Left lung (tissue), 10 donors: Measurements from ENCODE around the gene GSTT4. TPM values are rescaled to one million over a fixed set of nuclear protein-coding genes. Genes with fewer than 3 reads are reported as not detected.

Experiments used
- ATAC-seq: fragments of 200-7000 bp; cut with Tn5 transposase; one replicate; pipeline ENCODE4 v1.9.1; 2020; ENCODE audit warnings: moderate library complexity
- DNase-seq, 4 donors: peaks; one replicate each; pipeline ENCODE4 v3.0.0-alpha.2; 2013 to 2020
- H3K27ac ChIP-seq, 2 donors: fragments of 200-600 bp; sonication (generic) in 1 of 2; one replicate each; pipeline versions ENCODE4 v1.5.0 to v1.8.0; 2020 to 2021
- H3K27me3 ChIP-seq, 2 donors: fragments of 200-600 bp; sonication (generic) in 1 of 2; one replicate each; pipeline versions ENCODE4 v1.5.0 to v1.8.0; 2020 to 2021
- H3K36me3 ChIP-seq, 2 donors: fragments of 200-600 bp; sonication (generic) in 1 of 2; one replicate each; pipeline versions ENCODE4 v1.5.0 to v1.8.0; 2020 to 2021
- H3K4me1 ChIP-seq, 2 donors: fragments of 200-600 bp; one replicate each; pipeline ENCODE4 v1.8.0; 2021
- H3K4me3 ChIP-seq, 2 donors: fragments of 200-600 bp; sonication (generic) in 1 of 2; one replicate each; pipeline versions ENCODE4 v1.5.0 to v1.8.0; 2020 to 2021; ENCODE audit warnings: mild to moderate bottlenecking in 1 of 2
- H3K9me3 ChIP-seq, 2 donors: fragments of 200-600 bp; sonication (generic) in 1 of 2; one replicate each; pipeline versions ENCODE4 v1.5.0 to v1.8.0; 2020 to 2021
- intact Hi-C, 2 donors: fragments of 100-400 bp; cut with DNase I; formaldehyde crosslinking; loops; one replicate each; pipeline versions ENCODE4 v1.11.2 to v1.14.2; 2022
- polyA plus RNA-seq, 6 donors: library from polyadenylated mRNA; unstranded; fragments of 120-200 nt; gene quantifications; one replicate each; pipeline ENCODE4 v1.2.1, GENCODE V29; 2013; ENCODE audit not compliant: insufficient read length in 6 of 6
- total RNA-seq, 2 donors: library from RNA; stranded (reverse); fragmentation: NEBNext Ultra II Directional; extraction: Animal tissue kit (Norgen Biotek cat#: 25700); gene quantifications; one replicate each; pipeline ENCODE4 v1.2.1, GENCODE V29; 2021
- TF ChIP-seq, protein P1 (sequence below), 2 donors: fragments of 200-600 bp; sonication (generic) in 1 of 2; IDR thresholded peaks; one replicate each; pipeline versions ENCODE4 v1.5.0 to v1.8.0; 2021; ENCODE audit warnings: antibody characterized with exemption in 2 of 2
- donor health status: DM: no; HTN: yes; CAD: no.
- donor health status: DM: no; HTN: no; CAD: no.

Gene GSTT4
- total and polyA plus RNA-seq, 8 donors: 0.07 TPM; not detected in 7

- DNase-seq (no peak), ATAC-seq (no peak)
- Histone ChIP-seq H3K4me1 (no peaks in the 10 kb centered on the region), H3K4me3 (no peak overlapping the region), H3K9me3 (no peaks in the 10 kb centered on the region), H3K36me3 (peaks cover 0 to 77% of the 10 kb centered on the region in 2 donors), H3K27me3 (no peaks in the 10 kb centered on the region), H3K27ac (no peak overlapping the region)
- TF ChIP-seq, protein P1, sequence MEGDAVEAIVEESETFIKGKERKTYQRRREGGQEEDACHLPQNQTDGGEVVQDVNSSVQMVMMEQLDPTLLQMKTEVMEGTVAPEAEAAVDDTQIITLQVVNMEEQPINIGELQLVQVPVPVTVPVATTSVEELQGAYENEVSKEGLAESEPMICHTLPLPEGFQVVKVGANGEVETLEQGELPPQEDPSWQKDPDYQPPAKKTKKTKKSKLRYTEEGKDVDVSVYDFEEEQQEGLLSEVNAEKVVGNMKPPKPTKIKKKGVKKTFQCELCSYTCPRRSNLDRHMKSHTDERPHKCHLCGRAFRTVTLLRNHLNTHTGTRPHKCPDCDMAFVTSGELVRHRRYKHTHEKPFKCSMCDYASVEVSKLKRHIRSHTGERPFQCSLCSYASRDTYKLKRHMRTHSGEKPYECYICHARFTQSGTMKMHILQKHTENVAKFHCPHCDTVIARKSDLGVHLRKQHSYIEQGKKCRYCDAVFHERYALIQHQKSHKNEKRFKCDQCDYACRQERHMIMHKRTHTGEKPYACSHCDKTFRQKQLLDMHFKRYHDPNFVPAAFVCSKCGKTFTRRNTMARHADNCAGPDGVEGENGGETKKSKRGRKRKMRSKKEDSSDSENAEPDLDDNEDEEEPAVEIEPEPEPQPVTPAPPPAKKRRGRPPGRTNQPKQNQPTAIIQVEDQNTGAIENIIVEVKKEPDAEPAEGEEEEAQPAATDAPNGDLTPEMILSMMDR (IDR thresholded peaks at IDR 0.05): no peak
- intact Hi-C loops: no loop called here
Observed at GRCh38 chr22:24039046-24039445, 33.8 kb upstream of the GSTT4 start.

DNA sequence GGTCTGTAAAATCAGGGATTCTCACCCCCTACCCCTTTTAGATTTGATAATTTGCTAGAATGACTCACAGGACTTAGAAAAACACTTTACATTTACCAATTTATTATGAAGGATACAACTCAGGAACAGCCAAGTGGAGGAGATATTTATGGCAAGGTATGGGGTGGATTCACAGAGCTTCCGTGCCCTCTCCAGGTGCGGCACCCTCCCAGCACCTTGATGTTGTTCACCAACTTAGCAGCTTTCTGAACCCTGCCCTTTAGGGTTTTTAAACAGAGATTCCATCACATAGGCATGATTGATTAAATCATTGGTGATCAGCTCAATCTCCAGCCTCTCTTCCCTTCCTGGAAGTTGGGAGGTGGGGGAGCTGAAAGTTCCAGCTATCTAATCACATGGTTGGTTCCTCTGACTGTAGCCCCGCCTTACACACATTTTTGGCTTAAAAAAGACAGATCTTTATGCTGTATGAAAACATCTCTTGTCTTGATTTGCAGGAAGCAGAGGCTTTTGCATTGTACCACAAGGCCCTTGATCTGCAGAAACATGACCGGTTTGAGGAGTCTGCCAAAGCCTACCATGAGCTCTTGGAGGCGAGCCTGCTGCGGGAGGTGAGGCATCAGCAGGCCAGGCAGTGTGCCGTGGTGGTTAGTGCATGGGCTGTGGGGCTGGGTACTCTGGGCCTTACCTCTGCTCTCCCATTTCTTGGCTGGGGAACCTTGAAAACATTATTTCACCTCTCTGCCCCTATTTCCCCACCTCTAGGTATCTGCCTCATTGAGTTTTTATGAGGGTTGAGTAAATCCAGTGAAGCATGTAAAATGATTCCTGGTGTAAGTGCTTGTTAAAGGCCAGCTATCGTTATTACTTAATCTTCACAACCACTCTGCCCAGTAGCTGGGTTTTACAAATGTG, 32.9 kb upstream of the GSTT4 start:
- TF ChIP-seq, protein P1 (IDR thresholded peaks at IDR 0.05): no peak
- no peaks in the 10 kb centered on the region for H3K9me3 ChIP-seq
- intact Hi-C loops: no loop called here
- H3K4me1 ChIP-seq: peaks cover 0 to 3% of the 10 kb centered on the region in 2 donors
- no peaks in the 10 kb centered on the region for H3K27me3 ChIP-seq
- no peak for ATAC-seq
- H3K36me3 ChIP-seq: peaks cover 0 to 68% of the 10 kb centered on the region in 2 donors
- no peak for DNase-seq
- H3K4me3 ChIP-seq: no peak overlapping the region
- no peak overlapping the region for H3K27ac ChIP-seq

- Histone ChIP-seq H3K27me3 (no peaks in the 10 kb centered on the region), H3K9me3 (no peaks in the 10 kb centered on the region), H3K4me1 (peaks cover 0 to 8% of the 10 kb centered on the region in 2 donors), H3K4me3 (no peak overlapping the region), H3K27ac (no peak overlapping the region), H3K36me3 (peaks cover 0 to 44% of the 10 kb centered on the region in 2 donors)
- TF ChIP-seq, protein P1 (IDR thresholded peaks at IDR 0.05): no peak
- intact Hi-C loops: no loop called here
- no peak for ATAC-seq
- DNase-seq: no peak
Observed at GRCh38 chr22:24035296-24035695, 30.0 kb upstream of the GSTT4 start.

DNA sequence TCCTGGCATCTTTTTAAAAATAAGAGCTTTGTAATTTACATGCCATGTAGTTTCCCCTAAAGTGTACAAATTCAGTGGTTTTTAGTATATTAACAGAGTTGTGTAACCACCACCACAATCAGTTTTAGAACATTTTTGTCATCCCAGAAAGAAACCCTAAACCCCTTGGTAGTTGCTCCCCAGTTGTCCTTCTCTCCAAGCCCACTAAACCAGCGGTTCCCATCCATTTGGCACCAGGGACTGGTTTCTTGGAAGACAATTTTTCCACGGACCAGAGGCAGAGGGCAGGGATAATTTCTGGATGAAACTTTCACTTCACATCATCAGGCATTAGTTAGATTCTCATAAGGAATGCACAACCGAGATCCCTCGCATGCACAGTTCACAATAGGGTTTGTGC, 28.5 kb upstream of the GSTT4 start:
- intact Hi-C loops: no loop called here

GRCh38 chr22:24030186-24030702, 25.0 kb upstream of the GSTT4 start:
- TF ChIP-seq, protein P1 (IDR thresholded peaks at IDR 0.05): no peak

More for the DNA sequence above, 28.5 kb upstream of the GSTT4 start:
- Histone ChIP-seq H3K27me3 (no peaks in the 10 kb centered on the region), H3K4me1 (peaks cover 0 to 8% of the 10 kb centered on the region in 2 donors), H3K9me3 (no peaks in the 10 kb centered on the region), H3K27ac (no peak overlapping the region), H3K4me3 (no peak overlapping the region), H3K36me3 (peaks cover 0 to 28% of the 10 kb centered on the region in 2 donors)
- TF ChIP-seq, protein P1 (IDR thresholded peaks at IDR 0.05): no peak
- no peak for DNase-seq
- no peak for ATAC-seq

More at GRCh38 chr22:24030186-24030702, 25.0 kb upstream of the GSTT4 start:
- Histone ChIP-seq H3K36me3 (peaks cover 0 to 8% of the 10 kb centered on the region in 2 donors), H3K4me1 (peaks cover 0 to 8% of the 10 kb centered on the region in 2 donors), H3K27ac (no peak overlapping the region), H3K4me3 (no peak overlapping the region), H3K27me3 (no peaks in the 10 kb centered on the region), H3K9me3 (no peaks in the 10 kb centered on the region)
- DNase-seq (no peak), ATAC-seq (no peak)
- intact Hi-C loops: no loop called here
